ENCODE measurements around the gene SEMA4D.

GRCh38 chr9:89448821-89449220 is 49.1 kb downstream of the SEMA4D start:
- no peak for TF ChIP-seq ZNF274 (IDR thresholded peaks at IDR 0.05; ENCODE audit: low read depth, low read length)
- TF ChIP-seq SUZ12 (IDR thresholded peaks at IDR 0.05; ENCODE audit: extremely low read depth, insufficient read depth, insufficient read length), result no peak
- no peak for TF ChIP-seq YY1 (IDR thresholded peaks at IDR 0.05; ENCODE audit: insufficient read depth, insufficient read length)

Data from NT2/D1 (cell line).